Measurements from ENCODE around the gene EREG. TPM values are rescaled to one million over a fixed set of nuclear protein-coding genes. Genes with fewer than 3 reads are reported as not detected.

The EREG gene
- total and polyA plus RNA-seq, 2 of the 8 experiments (the other 6 are each of a cell fraction or from before 2014, with no cell fraction given) = not detected

- no peak overlapping the region for H3K23ac ChIP-seq (ENCODE audit: insufficient read length)
- H3K4ac ChIP-seq (replicated peaks; ENCODE audit: insufficient read length, low read depth, low read length) = no peak overlapping the region
- H3K18ac ChIP-seq (ENCODE audit: extremely low read depth, low read length) = no peak overlapping the region
- ChIA-PET POLR2A (ENCODE audit: partially characterized antibody) (no interaction called here), CTCF (ENCODE audit: partially characterized antibody) (interaction anchor here (1.7 kb wide), 1 partner anchor 16 kb away, joined by 6 read pairs; no protein-coding TSS in a partner anchor)
- FAIRE-seq (no peak), DNase-seq (ENCODE audit: low read depth in 1 of 2, low spot score in 2 of 2) (no peak)
- H3K4me1 ChIP-seq (replicated peaks in 1 of 4; ENCODE audit: control insufficient read depth in 3 of 4, insufficient read depth in 4 of 4, low read length in 3 of 4) = no peaks in the 10 kb centered on the region
- no peak overlapping the region for H2AFZ ChIP-seq (ENCODE audit: low read length)
- no peaks in the 10 kb centered on the region for H4K20me1 ChIP-seq (replicated peaks in 1 of 2; ENCODE audit: control insufficient read depth in 1 of 2, insufficient read depth in 2 of 2, low read length in 2 of 2)
- no peaks in the 10 kb centered on the region; a peak in 1 of 4 replicates for H3K9me3 ChIP-seq (ENCODE audit: insufficient read depth in 2 of 2, low read depth in 1 of 2, low read length in 1 of 2)
- no peak overlapping the region for H3K4me2 ChIP-seq (ENCODE audit: insufficient read depth in 1 of 2, low read depth in 2 of 2, low read length in 2 of 2)
- H3K27ac ChIP-seq (ENCODE audit: low read depth, low read length) = no peak overlapping the region
- H4K91ac ChIP-seq (replicated peaks; ENCODE audit: insufficient read length, low read length) = no peak overlapping the region
- 75% methylated on average over 6 of the region's 6 CpGs; no CpG with 5 or more reads in 1 of the 2 experiments for WGBS, 2 experiments (ENCODE audit: extremely low coverage in 1 of 2, insufficient coverage in 1 of 2, insufficient read length in 1 of 2, insufficient replicate concordance in 2 of 2, low coverage in 1 of 2, low lambda C conversion rate in 2 of 2, missing lambda C conversion rate in 1 of 2)
- no peaks in the 10 kb centered on the region for H3K27me3 ChIP-seq (replicated peaks in 1 of 4; ENCODE audit: control insufficient read depth in 3 of 4, extremely low read depth in 1 of 4, insufficient read depth in 3 of 4, low read length in 3 of 4)
- no peak overlapping the region for H2BK12ac ChIP-seq (ENCODE audit: low read depth, low read length)
- H3K79me1 ChIP-seq (ENCODE audit: low read depth, low read length) = no peaks in the 10 kb centered on the region
- no peaks in the 10 kb centered on the region for H3K79me2 ChIP-seq (ENCODE audit: control insufficient read depth in 1 of 2, insufficient read depth in 2 of 2, low read length in 2 of 2)
- H4K8ac ChIP-seq (ENCODE audit: extremely low read depth, insufficient read depth, low read length) = no peak overlapping the region
- no peak overlapping the region for H2AK5ac ChIP-seq (ENCODE audit: low read depth, low read length)
- no peak overlapping the region for H2BK5ac ChIP-seq (ENCODE audit: low read depth, low read length)
- H2BK120ac ChIP-seq (replicated peaks; ENCODE audit: low read depth, low read length) = no peak overlapping the region
- no peaks in the 10 kb centered on the region; the same call in 1 of the 2 replicates for H3K23me2 ChIP-seq (ENCODE audit: low read depth, low read length)
- H4K5ac ChIP-seq (ENCODE audit: insufficient read length, low read depth, low read length) = no peak overlapping the region
- no peak overlapping the region for H3K4me3 ChIP-seq (ENCODE audit: extremely low read depth in 1 of 4, insufficient read depth in 2 of 4, low read depth in 3 of 4, low read length in 4 of 4)
- no peak overlapping the region for H2BK20ac ChIP-seq (ENCODE audit: low read length)
- no peak overlapping the region for H2BK15ac ChIP-seq (ENCODE audit: low read length)
- H3K14ac ChIP-seq (ENCODE audit: insufficient read length) = no peak overlapping the region
- H3K9ac ChIP-seq (replicated peaks in 1 of 4; ENCODE audit: extremely low read depth in 1 of 4, low read depth in 3 of 4, low read length in 3 of 4) = no peak overlapping the region
- no peak overlapping the region for H3K56ac ChIP-seq (replicated peaks; ENCODE audit: insufficient read length, low read depth, low read length)
- H3K36me3 ChIP-seq (ENCODE audit: control insufficient read depth in 2 of 4, insufficient read depth in 4 of 4, low read length in 3 of 4) = no peaks in the 10 kb centered on the region
- no peak for TF ChIP-seq CEBPB (IDR thresholded peaks at IDR 0.05; ENCODE audit: low read depth, low read length)
- TF ChIP-seq ATF2 (IDR thresholded peaks at IDR 0.05; ENCODE audit: low read length) = no peak
- TF ChIP-seq CREB1 (IDR thresholded peaks at IDR 0.05) = no peak
- no peak for TF ChIP-seq RBBP5 (IDR thresholded peaks at IDR 0.05; ENCODE audit: borderline replicate concordance, low read depth, low read length)
- no peak for TF ChIP-seq MAFK (IDR thresholded peaks at IDR 0.05; ENCODE audit: low read depth, low read length)
- no peak for TF ChIP-seq KDM5A (IDR thresholded peaks at IDR 0.05; ENCODE audit: low read length)
- TF ChIP-seq NRF1 (IDR thresholded peaks at IDR 0.05; ENCODE audit: low read depth, low read length) = no peak
- no peak for TF ChIP-seq EP300 (IDR thresholded peaks at IDR 0.05; ENCODE audit: borderline replicate concordance in 1 of 2, low read depth in 2 of 2, low read length in 2 of 2)
- TF ChIP-seq TAF1 (IDR thresholded peaks at IDR 0.05; ENCODE audit: low read depth, low read length) = no peak
- TF ChIP-seq BRCA1 (IDR thresholded peaks at IDR 0.05; ENCODE audit: low read depth, low read length) = no peak
- no peak for TF ChIP-seq FOSL1 (IDR thresholded peaks at IDR 0.05; ENCODE audit: insufficient read depth, low read depth, low read length)
- TF ChIP-seq ASH2L (IDR thresholded peaks at IDR 0.05; ENCODE audit: low read length) = no peak
- TF ChIP-seq SIX5 (IDR thresholded peaks at IDR 0.05; ENCODE audit: low read depth, low read length) = no peak
These were observed 53.2 kb downstream of the EREG start for GRCh38 chr4:74418063-74418670.
